B cell (primary cell): ENCODE data around the gene TLE6.

Experiments used
- EZH2 ChIP-seq: IDR thresholded peaks from 2 replicates; pipeline ENCODE4 v1.6.1; 2012; ENCODE audit warnings: borderline replicate concordance, low read depth, mild to moderate bottlenecking, moderate library complexity, low read length; ENCODE audit not compliant: insufficient read depth, poor library complexity, severe bottlenecking
- TF ChIP-seq, protein P1 (sequence below): fragments of 200-600 bp; IDR thresholded peaks from one replicate; pipeline ENCODE4 v1.8.0; 2022; ENCODE audit warnings: antibody characterized with exemption, mild to moderate bottlenecking

DNA sequence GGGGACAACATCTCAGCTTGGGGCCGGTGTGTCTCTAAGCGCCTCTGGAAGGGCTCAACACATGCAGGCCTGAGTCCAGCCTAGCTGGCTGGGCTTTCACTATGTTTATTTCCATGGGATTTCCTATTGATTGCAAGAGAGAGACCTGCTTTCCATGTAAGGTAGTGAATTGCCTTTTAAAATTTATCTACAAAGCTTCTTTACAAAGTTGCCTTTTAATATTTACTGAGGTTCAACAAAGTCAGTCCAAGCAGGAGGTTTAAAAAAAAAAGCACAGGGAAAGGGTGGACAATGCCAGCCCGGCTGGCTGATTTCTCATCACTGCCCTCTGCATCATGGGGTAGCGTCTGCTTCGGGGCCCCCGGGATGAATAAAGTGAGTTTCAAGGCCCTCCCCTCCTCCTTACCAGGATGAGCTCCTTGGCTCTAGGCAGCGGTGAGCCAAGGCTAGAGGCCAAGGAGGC is 35.9 kb downstream of the TLE6 start:
- TF ChIP-seq, protein P1, sequence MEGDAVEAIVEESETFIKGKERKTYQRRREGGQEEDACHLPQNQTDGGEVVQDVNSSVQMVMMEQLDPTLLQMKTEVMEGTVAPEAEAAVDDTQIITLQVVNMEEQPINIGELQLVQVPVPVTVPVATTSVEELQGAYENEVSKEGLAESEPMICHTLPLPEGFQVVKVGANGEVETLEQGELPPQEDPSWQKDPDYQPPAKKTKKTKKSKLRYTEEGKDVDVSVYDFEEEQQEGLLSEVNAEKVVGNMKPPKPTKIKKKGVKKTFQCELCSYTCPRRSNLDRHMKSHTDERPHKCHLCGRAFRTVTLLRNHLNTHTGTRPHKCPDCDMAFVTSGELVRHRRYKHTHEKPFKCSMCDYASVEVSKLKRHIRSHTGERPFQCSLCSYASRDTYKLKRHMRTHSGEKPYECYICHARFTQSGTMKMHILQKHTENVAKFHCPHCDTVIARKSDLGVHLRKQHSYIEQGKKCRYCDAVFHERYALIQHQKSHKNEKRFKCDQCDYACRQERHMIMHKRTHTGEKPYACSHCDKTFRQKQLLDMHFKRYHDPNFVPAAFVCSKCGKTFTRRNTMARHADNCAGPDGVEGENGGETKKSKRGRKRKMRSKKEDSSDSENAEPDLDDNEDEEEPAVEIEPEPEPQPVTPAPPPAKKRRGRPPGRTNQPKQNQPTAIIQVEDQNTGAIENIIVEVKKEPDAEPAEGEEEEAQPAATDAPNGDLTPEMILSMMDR, result no peak
- no peak for TF ChIP-seq EZH2
